ENCODE results near the gene HCFC1.

- TF ChIP-seq CTCF (IDR thresholded peaks at IDR 0.05; ENCODE audit: low read depth, low read length, poor library complexity, severe bottlenecking) (no peak), EZH2phosphoT487 (IDR thresholded peaks at IDR 0.05; ENCODE audit: borderline replicate concordance, low read length) (no peak)
Measured at GRCh38 chrX:153951683-153952372, 19.8 kb downstream of the HCFC1 start.
